EH (cell line): ENCODE results near the gene DPF1.
"Not testable (repeated sequence)": the region's sequence is repeated elsewhere in the genome, so short reads cannot be mapped to it uniquely, and the experiment has no call there.

ENCODE experiments used
- DNase-seq: peaks from one replicate; pipeline ENCODE4 v3.0.0-alpha.2; 2015; ENCODE audit warnings: low read depth

The DPF1 gene

GRCh38 chr19:38250821-38251563 lies 27.0 kb upstream of the DPF1 start:
- peak; percentile 47 for DNase-seq

GRCh38 chr19:38250428-38250820 lies 26.4 kb upstream of the DPF1 start:
- no peak for DNase-seq

DNA sequence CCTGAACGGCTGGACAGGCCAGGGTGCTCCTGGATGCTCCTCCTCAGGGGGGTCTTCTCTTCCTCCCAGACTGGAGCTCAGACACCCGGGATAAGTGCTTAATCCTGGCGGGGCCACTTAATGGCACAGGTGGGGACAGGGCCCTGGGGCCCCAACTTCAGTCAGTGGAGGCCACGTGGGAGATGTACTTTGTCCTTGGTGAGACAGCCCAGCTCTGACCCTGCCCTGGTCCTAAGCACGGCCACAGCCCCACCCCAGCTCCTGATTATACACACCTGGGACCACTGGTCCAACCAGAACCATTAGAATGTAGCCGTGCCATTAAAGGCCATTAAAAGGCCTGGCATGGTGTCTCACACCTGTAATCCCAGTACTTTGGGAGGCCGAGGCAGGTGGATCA lies 24.4 kb upstream of the DPF1 start:
- no peak for DNase-seq

DNA sequence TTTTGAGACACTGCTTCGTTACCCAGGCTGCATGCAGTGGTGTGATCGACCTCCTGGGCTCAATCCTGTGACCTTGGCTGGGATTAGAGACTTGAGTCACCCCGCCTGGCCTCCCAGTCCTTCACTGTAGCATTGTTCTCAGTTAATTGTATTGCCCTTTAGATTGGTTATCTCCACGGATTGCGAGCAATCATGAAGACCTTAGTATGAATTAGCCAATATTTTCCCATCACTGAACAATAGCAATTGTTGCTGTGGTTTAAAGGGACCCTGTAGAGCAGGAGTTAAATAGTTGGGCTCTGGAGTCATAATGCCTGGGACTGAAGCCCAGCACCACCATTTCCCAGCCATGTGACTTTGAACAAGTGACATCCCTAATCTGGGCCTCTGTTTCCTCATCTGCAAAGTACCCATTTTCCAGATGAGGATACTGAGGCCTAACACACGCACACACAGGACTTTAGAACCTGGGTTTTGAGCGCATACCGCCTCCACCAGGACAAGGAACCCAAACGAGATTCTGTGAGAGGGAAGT lies 23.8 kb upstream of the DPF1 start:
- DNase-seq: peak; percentile 44

DNA sequence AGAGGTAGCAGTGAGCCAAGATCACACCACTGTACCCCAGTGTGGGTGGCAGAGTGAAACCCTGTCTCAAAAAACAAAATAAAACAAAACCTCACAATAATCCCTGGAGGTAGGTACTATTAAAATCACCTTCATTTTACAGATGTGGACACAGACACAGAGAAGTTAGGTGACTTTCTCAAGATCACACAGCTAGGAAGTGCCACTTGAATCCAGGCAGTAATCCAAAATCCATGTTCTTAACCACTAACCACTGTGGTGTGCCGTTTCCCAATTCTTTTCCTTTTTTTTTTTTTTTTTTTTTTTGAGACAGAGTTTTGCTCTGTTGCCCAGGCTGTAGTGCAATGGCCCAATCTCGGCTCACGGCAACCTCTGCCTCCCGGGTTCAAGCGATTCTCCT lies 23.1 kb upstream of the DPF1 start:
- peak; percentile 53 for DNase-seq

GRCh38 chr19:38245826-38246498 lies 21.9 kb upstream of the DPF1 start:
- DNase-seq: peak; percentile 79

GRCh38 chr19:38243279-38243673 lies 19.3 kb upstream of the DPF1 start:
- DNase-seq: no peak

GRCh38 chr19:38239816-38240215 lies 15.8 kb upstream of the DPF1 start:
- DNase-seq: no peak

DNA sequence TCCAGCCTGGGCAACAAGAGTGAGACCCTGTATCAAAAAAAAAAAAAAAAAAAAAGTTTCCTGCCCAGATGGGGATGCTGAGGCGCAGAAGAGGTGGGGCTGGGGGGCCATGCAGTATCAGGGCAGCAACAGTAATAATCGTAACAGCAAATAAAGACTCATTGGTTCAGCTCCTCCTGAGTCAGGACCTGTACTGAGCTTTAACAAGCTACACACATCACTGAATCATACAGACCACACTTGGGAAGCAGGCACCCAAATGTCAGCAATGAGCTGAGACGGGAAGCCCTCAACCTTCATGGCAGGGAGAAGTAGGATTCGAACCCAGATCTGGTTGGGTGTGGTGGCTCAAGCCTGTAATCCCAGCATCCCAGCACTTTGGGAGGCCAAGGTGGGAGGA lies 10.6 kb upstream of the DPF1 start:
- no peak for DNase-seq

DNA sequence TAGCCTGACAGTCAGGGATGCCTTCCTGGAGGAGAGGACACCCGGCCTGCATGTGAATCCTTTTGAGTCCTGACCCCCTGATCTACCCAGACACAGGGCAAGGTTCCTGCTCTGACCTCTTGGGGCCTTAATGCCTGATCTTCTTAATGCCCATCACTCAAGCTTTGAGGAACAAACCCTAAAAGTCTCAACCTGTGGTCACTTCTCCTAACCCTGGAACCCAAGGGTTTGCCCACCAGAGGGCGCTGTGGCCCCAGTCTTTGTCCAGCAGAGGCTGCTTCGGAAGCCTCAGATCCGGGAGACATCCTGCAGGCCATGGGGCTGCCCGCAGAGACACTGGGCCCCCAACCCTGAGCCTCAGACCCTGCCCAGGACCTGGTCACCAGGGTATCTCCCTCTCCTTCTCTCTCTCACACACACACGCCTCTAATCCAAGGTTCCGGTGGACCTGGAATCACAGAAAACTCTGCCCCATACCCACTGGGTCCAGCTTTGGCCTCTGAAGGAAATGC lies 9.8 kb upstream of the DPF1 start:
- DNase-seq: peak; percentile 69

DNA sequence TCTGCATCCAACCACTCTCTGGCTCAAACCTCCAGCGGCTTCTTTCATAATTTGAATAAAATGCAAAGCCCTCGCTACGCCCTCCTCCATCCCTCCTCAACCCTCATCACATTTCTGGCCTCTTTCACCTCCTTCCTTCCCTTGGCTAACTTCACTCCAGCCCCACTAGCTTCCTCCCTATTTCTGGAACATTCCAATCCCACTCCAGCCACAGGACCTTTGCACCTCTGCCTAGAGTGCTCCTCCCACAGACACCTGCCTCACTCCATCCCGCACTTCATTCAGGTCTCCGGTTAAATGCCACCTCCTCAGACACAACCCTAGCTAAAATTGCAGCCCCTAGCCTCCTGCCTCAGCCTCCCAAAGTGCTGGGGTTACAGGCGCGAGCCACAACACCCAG lies 7.9 kb upstream of the DPF1 start:
- DNase-seq: no peak

DNA sequence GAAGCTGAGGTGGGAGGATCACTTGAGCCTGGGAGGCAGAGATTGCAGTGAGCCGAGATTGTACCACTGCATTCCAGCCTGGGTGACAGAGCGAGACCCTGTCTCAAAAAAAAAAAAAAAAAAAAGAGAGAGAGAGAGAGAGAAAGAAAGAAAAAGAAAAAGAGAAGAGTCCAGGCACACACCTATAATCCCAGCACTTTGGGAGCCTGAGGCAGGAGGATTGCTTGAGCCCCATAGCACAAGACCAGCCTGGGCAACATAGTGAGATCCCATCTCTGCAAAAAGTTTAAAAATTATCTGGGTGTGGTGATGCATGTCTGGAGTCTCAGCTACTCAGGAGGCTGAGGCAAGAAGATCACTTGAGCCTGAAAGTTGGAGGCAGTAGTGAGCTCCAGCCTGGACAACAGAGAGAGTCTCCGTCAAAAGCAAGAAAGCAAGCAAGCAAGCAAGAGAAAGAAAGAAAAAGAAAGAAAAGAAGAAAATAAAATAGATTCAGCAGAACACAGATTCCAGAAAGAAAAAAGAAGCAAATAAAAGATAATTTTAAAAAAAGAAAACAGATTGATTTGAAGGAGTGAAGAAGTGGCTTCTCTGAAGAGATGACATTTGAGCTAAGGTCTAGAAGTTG lies 6.6 kb upstream of the DPF1 start:
- not testable (repeated sequence) for DNase-seq

GRCh38 chr19:38229585-38230073 lies 5.6 kb upstream of the DPF1 start:
- peak; percentile 92 for DNase-seq

DNA sequence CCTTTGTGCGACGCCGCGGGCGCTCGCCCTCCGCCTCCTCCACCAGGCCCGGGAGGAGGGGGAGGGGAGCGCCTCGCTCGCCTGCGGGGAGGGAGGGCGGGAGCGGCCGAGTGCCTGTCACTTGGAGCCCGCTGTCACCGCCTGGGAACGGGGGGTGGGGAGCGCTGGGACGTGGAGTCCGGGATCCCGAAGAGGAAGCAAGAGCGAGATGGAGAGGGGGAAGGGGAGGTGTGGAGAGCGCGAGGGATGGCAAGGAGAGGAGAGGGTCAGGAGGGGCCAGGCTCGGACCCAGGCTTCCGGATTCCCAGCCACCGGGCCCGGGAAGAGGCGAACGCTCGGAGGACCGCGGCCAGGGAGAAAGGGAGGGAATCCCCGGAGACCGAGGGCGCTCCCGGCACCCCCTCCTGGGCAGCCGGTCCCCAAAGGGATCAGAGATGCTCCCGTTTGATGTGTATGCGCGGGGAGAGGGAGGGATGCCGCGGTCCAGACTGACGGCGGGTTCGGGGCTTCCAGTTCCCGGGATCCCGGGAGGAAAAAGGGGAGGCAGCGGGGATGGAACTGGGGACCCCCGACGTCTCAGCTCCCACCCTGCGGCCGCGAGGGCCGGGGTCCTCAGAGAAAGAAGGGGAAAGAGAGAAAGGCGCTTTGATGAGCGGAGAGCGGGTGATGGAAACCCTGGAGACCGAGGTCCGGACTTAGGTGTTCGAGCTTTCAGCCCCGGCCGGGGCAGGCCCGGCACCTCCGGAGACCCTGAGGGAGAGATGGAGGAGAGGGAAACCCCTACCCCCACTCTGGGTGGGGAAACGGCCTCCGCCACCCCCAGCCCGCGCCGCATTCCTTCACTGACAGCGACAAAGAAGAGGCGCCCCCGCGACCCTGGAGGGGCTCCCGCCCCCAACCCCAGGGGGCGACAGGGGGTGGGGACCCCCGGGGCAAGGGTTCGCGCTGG lies 4.7 kb upstream of the DPF1 start:
- no peak for DNase-seq

DNA sequence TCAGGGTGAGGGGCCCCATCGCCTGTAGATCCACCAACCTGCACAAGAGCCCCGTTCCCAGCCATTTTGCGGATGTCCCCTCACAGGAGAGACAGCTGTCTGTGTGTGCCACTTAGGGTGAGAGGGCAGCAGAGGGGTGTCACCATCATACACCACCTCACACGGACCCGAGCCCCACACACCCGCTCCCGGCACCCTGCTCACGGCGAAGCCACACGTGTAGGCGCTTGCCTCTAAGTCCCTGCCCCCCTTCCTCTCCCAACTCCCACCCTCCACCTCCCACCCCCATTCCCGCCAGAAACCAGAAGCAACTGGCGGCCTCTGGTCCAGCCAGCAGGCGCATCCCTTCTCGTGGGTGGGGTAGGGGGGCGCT lies 4.0 kb upstream of the DPF1 start:
- no peak for DNase-seq

DNA sequence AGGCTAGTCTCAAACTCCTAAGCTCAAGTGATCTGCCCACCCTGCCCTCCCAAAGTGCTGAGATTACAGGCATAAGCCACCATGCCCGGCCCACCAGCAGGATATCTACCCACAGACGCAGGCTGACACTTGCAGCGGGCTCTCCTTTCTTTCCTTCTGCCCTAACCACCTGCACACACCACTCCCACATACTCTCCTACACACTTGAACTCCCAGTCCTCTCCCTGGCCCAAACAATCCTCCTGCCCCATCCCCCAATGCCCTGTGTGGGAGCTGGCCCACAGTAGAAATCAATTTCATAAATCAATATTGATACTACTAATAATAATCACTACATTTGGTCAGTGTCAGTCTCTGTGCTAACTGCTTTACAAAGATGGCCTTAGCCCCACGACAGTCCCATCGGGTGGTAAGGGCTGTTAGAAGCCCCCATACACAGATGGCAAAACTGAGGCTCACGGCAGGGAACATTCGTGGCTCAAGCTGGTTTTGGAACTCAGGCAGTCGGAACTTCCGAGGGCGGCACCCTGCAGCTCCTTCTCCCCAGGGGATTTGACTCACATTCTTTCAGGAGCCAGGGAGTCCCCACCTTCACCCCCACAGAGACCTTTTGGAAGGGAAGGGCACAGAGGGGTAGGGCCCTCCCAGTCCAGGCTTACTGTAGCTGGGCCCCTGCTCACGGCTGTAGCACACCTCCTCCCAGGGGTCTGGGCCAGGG lies 3.4 kb upstream of the DPF1 start:
- DNase-seq: no peak

DNA sequence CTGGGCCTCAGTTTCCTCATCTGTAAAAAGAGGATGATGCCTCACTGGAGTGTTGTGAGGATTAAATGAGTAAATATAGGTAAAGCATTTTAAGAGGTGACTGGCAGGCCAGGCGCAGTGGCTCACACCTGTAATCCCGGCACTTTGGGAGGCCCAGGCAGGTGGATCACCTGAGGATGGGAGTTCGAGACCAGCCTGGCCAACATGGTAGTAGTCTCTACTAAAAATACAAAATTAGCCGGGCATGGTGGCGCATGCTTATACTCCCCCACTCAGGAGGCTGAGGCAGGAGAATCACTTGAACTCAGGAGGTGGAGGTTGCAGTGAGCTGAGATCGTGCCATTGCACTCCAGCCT lies 819 bp upstream of the DPF1 start:
- not testable (repeated sequence) for DNase-seq

DNA sequence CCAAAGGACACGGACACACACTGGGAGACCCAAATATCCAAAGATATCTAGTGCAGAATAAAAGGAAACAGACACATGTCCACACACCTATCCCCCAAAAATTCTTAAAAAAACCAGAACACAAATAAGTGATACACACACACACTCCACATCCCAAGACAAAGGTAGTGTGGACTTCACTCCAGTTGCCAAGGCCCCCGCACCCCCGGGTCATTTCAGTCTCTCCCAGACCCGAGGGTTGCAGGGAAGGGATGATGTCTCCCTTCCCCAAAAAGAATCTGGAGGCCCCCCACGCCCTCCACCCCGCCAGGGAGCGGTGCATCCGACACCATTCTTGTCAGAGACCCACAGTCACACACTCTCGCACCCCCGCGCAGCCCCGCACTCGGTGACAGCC lies 407 bp downstream of the DPF1 start:
- DNase-seq: no peak

DNA sequence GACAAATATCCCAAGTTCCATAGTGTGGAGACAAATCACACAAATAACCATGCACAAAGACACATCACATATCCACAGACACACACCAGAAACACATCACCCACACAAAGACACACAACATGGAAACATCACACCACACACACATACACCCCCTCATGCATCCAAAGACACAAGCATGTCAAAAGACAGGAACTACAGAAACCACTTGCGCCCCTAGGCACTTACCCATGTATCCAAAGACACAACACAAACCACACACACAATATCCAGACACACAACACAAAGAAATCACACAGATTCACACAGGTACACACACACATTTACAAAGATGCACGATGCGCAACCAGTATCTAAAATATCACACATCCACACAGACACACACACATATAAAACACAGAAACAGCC lies 901 bp downstream of the DPF1 start:
- no peak for DNase-seq

- no peak for DNase-seq
These were observed 1.8 kb downstream of the DPF1 start for GRCh38 chr19:38221919-38222830.
